HG02938 (cell line): Measurements from ENCODE around the gene SNF8.

Experiments used
- ATAC-seq: cut with Tn5 transposase; IDR thresholded peaks from one replicate; pipeline ENCODE4 v1.9.1; 2021; ENCODE audit warnings: mild to moderate bottlenecking, moderate library complexity; ENCODE audit not compliant: unreplicated experiment

SNF8 gene

GRCh38 chr17:48893646-48894508 lies 50.8 kb downstream of the SNF8 start:
- ATAC-seq: no peak

- no peak for ATAC-seq
Measured at GRCh38 chr17:48892940-48893645, 51.5 kb downstream of the SNF8 start.

DNA sequence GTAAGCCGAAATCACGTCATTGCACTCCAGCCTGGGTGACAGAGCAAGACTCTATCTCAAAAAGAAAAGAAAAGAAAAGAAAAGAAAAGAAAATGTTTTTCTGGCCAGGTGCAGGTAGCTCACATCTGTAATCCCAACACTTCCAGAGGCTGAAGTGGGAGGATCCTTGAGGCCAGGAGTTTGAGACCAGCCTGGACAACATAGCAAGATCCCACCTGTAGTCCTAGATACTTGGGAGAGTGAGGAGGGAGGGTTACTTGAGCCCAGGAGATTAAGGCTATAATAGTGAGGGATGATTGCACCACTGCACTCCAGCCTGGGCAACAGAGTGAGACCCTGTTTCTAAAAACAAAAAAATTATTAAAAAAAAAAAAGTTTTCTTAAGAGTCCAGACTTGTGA lies 54.6 kb downstream of the SNF8 start:
- ATAC-seq: no peak

DNA sequence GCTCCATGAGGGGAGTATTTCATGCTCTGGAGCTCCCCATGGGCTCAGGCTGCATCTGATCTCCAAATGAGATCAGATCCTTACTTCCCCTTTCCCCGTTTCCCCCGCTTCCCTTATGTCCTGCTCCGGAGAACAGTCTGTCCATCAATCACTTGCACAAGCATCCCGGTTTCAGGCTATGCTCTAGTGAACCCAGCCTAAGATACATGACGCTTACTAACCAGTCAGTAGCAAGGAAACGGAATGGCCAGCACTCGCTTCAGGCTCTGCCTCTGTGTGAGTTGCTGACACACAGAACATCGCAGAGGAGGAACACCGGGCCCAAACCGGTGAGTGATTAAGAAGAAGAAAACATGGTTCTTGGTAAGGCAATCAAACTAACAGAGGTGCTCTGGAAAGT lies 61.5 kb downstream of the SNF8 start:
- ATAC-seq: no peak

DNA sequence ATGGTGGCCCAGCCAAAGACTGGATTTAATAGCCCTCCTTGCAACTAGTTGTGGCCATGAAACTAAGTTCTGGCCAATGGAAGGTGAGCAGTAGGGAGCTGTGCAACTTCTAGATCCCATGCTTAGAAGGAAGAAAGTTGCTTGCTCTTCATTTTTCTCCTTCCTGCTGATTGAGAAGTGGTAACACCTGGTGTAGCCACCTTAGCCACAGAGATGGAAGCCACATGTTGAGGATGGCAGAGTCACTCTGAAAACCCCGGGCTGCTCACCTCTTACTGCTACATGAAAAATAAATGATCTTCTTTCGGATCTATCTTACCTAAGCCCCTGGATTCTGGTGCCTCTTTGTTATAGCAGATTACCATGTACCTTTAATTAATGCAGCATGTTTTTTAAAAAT lies 62.4 kb downstream of the SNF8 start:
- ATAC-seq: no peak
